ENCODE measurements around the gene PLCD1.

The PLCD1 gene

GRCh38 chr3:38011111-38011510 lies 18.3 kb downstream of the PLCD1 start:
- no peak overlapping the region for H3K27ac ChIP-seq
- peaks cover 23 to 42% (median 34%) of the 10 kb centered on the region in 11 experiments for H3K36me3 ChIP-seq
- TF ChIP-seq Cebpa-rat (IDR thresholded peaks at IDR 0.05): no peak
- H3K4me3 ChIP-seq: no peak overlapping the region
- no peaks in the 10 kb centered on the region for H3K27me3 ChIP-seq
- peak overlapping the region in 4 of 11 experiments; percentile 8 to 17 (median 14); a peak in 2 of 22 replicates for H3K9ac ChIP-seq
- peaks cover 0 to 5% (median 0%) of the 10 kb centered on the region in 10 experiments; a peak in 2 of 20 replicates for H3K4me1 ChIP-seq
- peaks cover 0 to 35% (median 0%) of the 10 kb centered on the region in 11 experiments; a peak in 4 of 22 replicates for H4K20me1 ChIP-seq
- H3K9me3 ChIP-seq (replicated peaks in 1 of 11): peaks cover 0 to 5% (median 4%) of the 10 kb centered on the region in 11 experiments; a peak in 14 of 22 replicates
- H3K4me2 ChIP-seq: no peak overlapping the region

GRCh38 chr3:38009807-38010591 lies 19.4 kb downstream of the PLCD1 start:
- peaks cover 0 to 46% (median 6%) of the 10 kb centered on the region in 11 experiments; a peak in 9 of 22 replicates for H4K20me1 ChIP-seq
- H3K4me1 ChIP-seq: peaks cover 0 to 5% (median 0%) of the 10 kb centered on the region in 10 experiments; a peak in 2 of 20 replicates
- H3K9me3 ChIP-seq (replicated peaks in 1 of 11): no peaks in the 10 kb centered on the region
- H3K27me3 ChIP-seq: no peaks in the 10 kb centered on the region
- peaks cover 27 to 43% (median 35%) of the 10 kb centered on the region in 11 experiments for H3K36me3 ChIP-seq
- H3K4me2 ChIP-seq: no peak overlapping the region
- no peak for TF ChIP-seq Cebpa-rat (IDR thresholded peaks at IDR 0.05)
- H3K4me3 ChIP-seq: no peak overlapping the region
- no peak overlapping the region for H3K27ac ChIP-seq
- no peak overlapping the region; a peak in 1 of 22 replicates for H3K9ac ChIP-seq

DNA sequence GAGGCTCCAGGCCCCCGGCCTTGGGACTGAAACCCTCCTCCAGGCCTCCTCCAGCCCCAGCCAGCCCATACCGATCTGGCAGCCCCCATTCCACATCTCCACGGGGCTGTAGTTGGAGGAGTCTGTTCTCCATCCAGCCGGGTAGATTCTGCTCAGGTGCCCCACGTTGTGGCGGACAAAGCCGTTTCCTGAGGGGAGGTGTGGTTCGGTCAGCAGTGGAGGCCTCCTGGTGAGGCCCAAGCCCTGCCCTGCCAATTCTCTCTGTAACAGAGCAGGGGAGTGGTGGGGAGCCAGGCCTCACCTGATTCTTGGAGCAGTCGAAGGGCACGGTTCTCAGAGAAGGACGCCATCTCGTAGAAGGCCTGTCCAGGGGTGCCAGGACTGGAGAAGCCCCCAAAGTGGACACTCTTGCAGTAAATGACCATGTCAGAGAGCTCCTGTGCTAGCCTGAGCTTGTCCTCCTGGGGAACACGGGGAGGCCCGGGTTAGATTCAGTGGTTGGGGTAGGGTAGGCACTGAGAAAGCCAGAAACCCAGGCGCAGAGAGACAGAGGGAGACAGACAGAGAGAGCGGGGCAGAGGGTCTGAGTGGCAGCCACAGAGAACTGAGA lies 20.4 kb downstream of the PLCD1 start:
- TF ChIP-seq Cebpa-rat (IDR thresholded peaks at IDR 0.05): no peak
- Histone ChIP-seq H3K9me3 (replicated peaks in 1 of 11) (no peaks in the 10 kb centered on the region), H3K9ac (peak overlapping the region in 1 of 11 experiments; percentile 5; a peak in 1 of 22 replicates), H4K20me1 (peaks cover 0 to 56% (median 13%) of the 10 kb centered on the region in 11 experiments; a peak in 17 of 22 replicates), H3K4me2 (no peak overlapping the region), H3K36me3 (peaks cover 24 to 49% (median 36%) of the 10 kb centered on the region in 11 experiments), H3K27ac (no peak overlapping the region; a peak in 2 of 22 replicates), H3K27me3 (no peaks in the 10 kb centered on the region), H3K4me3 (no peak overlapping the region), H3K4me1 (peaks cover 0 to 6% (median under 1%) of the 10 kb centered on the region in 10 experiments; a peak in 5 of 20 replicates)

GRCh38 chr3:38008191-38008701 lies 21.2 kb downstream of the PLCD1 start:
- TF ChIP-seq Cebpa-rat (IDR thresholded peaks at IDR 0.05): no peak

GRCh38 chr3:38007754-38008090 lies 21.7 kb downstream of the PLCD1 start:
- Histone ChIP-seq H3K4me1 (peaks cover 0 to 18% (median 7%) of the 10 kb centered on the region in 10 experiments; a peak in 11 of 20 replicates), H3K27me3 (no peaks in the 10 kb centered on the region), H3K4me2 (no peak overlapping the region), H3K9ac (no peak overlapping the region), H4K20me1 (peaks cover 0 to 69% (median 20%) of the 10 kb centered on the region in 11 experiments; a peak in 17 of 22 replicates), H3K9me3 (replicated peaks in 1 of 11) (no peaks in the 10 kb centered on the region), H3K27ac (no peak overlapping the region), H3K36me3 (peaks cover 24 to 59% (median 41%) of the 10 kb centered on the region in 11 experiments), H3K4me3 (no peak overlapping the region)
- TF ChIP-seq Cebpa-rat (IDR thresholded peaks at IDR 0.05): no peak

More at GRCh38 chr3:38008191-38008701, 21.2 kb downstream of the PLCD1 start:
- no peaks in the 10 kb centered on the region for H3K27me3 ChIP-seq
- H3K4me3 ChIP-seq: no peak overlapping the region
- peaks cover 24 to 56% (median 36%) of the 10 kb centered on the region in 11 experiments for H3K36me3 ChIP-seq
- H3K4me2 ChIP-seq: no peak overlapping the region
- H3K27ac ChIP-seq: no peak overlapping the region
- no peaks in the 10 kb centered on the region for H3K9me3 ChIP-seq (replicated peaks in 1 of 11)
- peak overlapping the region in 1 of 11 experiments; percentile 5; a peak in 1 of 22 replicates for H3K9ac ChIP-seq
- peaks cover 0 to 64% (median 20%) of the 10 kb centered on the region in 11 experiments; a peak in 17 of 22 replicates for H4K20me1 ChIP-seq
- peaks cover 0 to 13% (median 3%) of the 10 kb centered on the region in 10 experiments; a peak in 10 of 20 replicates for H3K4me1 ChIP-seq

- H3K4me1 ChIP-seq: peaks cover 0 to 20% (median 7%) of the 10 kb centered on the region in 10 experiments; a peak in 11 of 20 replicates
- no peaks in the 10 kb centered on the region for H3K9me3 ChIP-seq (replicated peaks in 1 of 11)
- H3K27me3 ChIP-seq: no peaks in the 10 kb centered on the region
- no peak overlapping the region for H3K4me2 ChIP-seq
- no peak overlapping the region for H3K4me3 ChIP-seq
- H3K36me3 ChIP-seq: peaks cover 31 to 71% (median 53%) of the 10 kb centered on the region in 11 experiments
- no peak overlapping the region for H3K9ac ChIP-seq
- H3K27ac ChIP-seq: no peak overlapping the region
- H4K20me1 ChIP-seq: peaks cover 0 to 80% (median 20%) of the 10 kb centered on the region in 11 experiments; a peak in 17 of 22 replicates
- TF ChIP-seq Cebpa-rat (IDR thresholded peaks at IDR 0.05): no peak
Measured at GRCh38 chr3:38006445-38006995, 22.9 kb downstream of the PLCD1 start.

DNA sequence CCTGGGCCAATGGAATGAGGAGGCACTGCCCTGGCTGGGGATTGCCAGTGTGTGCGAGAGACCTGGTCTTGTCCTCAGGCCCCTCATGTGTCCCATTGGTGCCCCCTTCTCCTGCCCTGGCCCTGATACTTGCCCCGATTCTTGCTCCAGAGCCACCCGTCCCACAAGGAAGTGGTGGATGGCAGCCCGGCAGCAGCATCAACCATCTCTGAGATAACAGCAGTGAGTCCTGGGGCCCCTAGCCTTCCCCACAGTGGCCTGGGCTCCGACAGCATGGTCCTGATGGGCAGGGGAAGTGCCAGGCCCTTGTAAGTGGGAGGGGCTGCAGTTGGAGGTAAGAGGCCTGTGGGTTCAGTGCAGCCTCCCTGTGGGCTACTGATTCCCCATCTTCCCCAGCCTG lies 23.4 kb downstream of the PLCD1 start:
- no peak overlapping the region for H3K4me2 ChIP-seq
- H3K4me3 ChIP-seq: no peak overlapping the region
- no peaks in the 10 kb centered on the region for H3K9me3 ChIP-seq (replicated peaks in 1 of 11)
- H3K27ac ChIP-seq: no peak overlapping the region
- H4K20me1 ChIP-seq: peaks cover 0 to 80% (median 20%) of the 10 kb centered on the region in 11 experiments; a peak in 17 of 22 replicates
- H3K9ac ChIP-seq: no peak overlapping the region
- TF ChIP-seq Cebpa-rat (IDR thresholded peaks at IDR 0.05): no peak
- no peaks in the 10 kb centered on the region for H3K27me3 ChIP-seq
- peaks cover 0 to 20% (median 6%) of the 10 kb centered on the region in 10 experiments; a peak in 11 of 20 replicates for H3K4me1 ChIP-seq
- peaks cover 32 to 76% (median 58%) of the 10 kb centered on the region in 11 experiments for H3K36me3 ChIP-seq

DNA sequence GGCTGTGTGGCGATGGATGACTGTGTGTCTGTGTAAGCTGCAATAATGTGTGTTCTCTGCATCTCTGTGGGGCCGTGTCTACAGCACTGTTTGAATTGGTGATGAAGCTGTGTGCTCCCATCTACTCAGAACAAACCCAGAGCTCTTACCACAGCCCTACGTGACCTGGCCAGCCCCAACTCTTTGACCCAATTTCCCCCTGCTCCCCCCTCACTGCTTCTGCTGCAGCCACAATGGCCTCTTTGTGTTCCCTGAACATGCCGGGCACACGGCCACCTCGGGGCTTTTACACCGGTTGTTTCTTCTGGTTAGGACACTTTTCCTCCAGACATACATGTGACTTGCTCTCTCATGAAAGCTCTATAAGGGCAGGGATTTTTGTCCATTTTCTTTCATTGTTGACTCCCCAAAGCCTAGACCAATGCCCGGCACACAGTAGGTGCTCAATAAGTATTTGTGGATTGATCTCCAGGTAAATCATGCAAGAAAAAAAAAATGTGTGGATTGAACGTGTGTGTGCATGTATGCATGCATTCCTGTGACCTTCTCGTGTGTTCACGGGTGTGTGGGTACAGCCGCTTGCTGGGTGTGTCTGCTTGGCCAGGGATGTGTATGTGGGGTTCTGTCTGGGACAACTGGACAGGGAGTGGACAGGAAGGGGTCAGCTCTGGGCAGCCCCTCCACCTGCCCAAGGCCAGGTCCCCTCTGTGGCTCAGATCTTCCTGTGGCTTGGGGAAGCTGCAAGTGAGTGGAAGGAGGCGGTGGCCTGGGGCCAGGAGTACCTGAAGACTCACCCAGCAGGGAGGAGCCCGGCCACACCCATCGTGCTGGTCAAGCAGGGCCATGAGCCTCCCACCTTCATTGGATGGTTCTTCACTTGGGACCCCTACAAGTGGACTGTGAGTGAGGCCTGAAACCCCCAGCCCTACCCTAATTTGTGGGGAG lies 24.1 kb downstream of the PLCD1 start:
- no peak overlapping the region for H3K9ac ChIP-seq
- no peak overlapping the region for H3K4me2 ChIP-seq
- TF ChIP-seq Cebpa-rat (IDR thresholded peaks at IDR 0.05): no peak
- peaks cover 32 to 83% (median 64%) of the 10 kb centered on the region in 11 experiments for H3K36me3 ChIP-seq
- peaks cover 0 to 77% (median 20%) of the 10 kb centered on the region in 11 experiments; a peak in 17 of 22 replicates for H4K20me1 ChIP-seq
- no peak overlapping the region for H3K4me3 ChIP-seq
- peaks cover 0 to 25% (median 8%) of the 10 kb centered on the region in 10 experiments; a peak in 11 of 20 replicates for H3K4me1 ChIP-seq
- H3K9me3 ChIP-seq (replicated peaks in 1 of 11): no peaks in the 10 kb centered on the region
- H3K27me3 ChIP-seq: no peaks in the 10 kb centered on the region
- no peak overlapping the region for H3K27ac ChIP-seq
